ENCODE data around the gene CYP4B1. TPM values are rescaled to one million over a fixed set of nuclear protein-coding genes. Genes with fewer than 3 reads are reported as not detected.

CYP4B1 gene
- total RNA-seq, 1 donor from 2014 or later: not detected

- Mint-ChIP-seq H3K27me3 (peaks cover 9% of the 10 kb centered on the region), H3K4me3 (no peak overlapping the region), H3K9me3 (no peaks in the 10 kb centered on the region), H3K36me3 (ENCODE audit: low read depth) (no peaks in the 10 kb centered on the region), H3K27ac (no peak overlapping the region), H3K4me1 (no peaks in the 10 kb centered on the region)
- CTCF ChIA-PET: no interaction called here
- POLR2A ChIA-PET: no interaction called here
- ATAC-seq (ENCODE audit: low read depth): no peak
- DNase-seq: no peak
- TF ChIP-seq, protein P1, sequence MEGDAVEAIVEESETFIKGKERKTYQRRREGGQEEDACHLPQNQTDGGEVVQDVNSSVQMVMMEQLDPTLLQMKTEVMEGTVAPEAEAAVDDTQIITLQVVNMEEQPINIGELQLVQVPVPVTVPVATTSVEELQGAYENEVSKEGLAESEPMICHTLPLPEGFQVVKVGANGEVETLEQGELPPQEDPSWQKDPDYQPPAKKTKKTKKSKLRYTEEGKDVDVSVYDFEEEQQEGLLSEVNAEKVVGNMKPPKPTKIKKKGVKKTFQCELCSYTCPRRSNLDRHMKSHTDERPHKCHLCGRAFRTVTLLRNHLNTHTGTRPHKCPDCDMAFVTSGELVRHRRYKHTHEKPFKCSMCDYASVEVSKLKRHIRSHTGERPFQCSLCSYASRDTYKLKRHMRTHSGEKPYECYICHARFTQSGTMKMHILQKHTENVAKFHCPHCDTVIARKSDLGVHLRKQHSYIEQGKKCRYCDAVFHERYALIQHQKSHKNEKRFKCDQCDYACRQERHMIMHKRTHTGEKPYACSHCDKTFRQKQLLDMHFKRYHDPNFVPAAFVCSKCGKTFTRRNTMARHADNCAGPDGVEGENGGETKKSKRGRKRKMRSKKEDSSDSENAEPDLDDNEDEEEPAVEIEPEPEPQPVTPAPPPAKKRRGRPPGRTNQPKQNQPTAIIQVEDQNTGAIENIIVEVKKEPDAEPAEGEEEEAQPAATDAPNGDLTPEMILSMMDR (IDR thresholded peaks at IDR 0.05): no peak
- intact Hi-C loops (cut with micrococcal nuclease): no loop called here
Observed at GRCh38 chr1:46797696-46798470, 963 bp upstream of the CYP4B1 start.

DNA sequence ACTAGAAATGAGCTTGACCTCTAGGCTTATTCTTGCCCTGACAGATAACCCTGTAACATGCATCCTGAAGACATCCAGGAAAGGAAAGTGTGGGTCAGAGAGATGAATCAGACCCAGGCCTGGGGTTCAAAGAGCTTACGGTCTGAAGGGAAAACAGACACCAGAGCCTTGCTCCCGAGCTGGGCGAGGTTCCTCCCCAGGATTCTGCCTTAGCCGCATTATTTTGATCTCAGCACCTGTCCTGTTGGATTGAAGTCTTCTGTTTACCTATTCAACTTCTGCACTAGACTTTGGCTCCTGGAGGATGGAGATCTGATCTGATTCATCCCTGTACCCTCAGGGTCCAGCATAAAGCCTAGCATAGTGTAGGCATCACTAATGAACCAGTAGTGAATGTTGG lies 1.9 kb downstream of the CYP4B1 start:
- H3K36me3 Mint-ChIP-seq (ENCODE audit: low read depth): no peaks in the 10 kb centered on the region
- peaks cover 9% of the 10 kb centered on the region for H3K27me3 Mint-ChIP-seq
- H3K27ac Mint-ChIP-seq: no peak overlapping the region
- ChIA-PET CTCF (no interaction called here), POLR2A (no interaction called here)
- intact Hi-C loops (cut with micrococcal nuclease): no loop called here
- no peak overlapping the region for H3K4me3 Mint-ChIP-seq
- ATAC-seq (ENCODE audit: low read depth) (no peak), DNase-seq (no peak)
- TF ChIP-seq, protein P1 (IDR thresholded peaks at IDR 0.05): no peak
- no peaks in the 10 kb centered on the region for H3K4me1 Mint-ChIP-seq
- no peaks in the 10 kb centered on the region for H3K9me3 Mint-ChIP-seq

DNA sequence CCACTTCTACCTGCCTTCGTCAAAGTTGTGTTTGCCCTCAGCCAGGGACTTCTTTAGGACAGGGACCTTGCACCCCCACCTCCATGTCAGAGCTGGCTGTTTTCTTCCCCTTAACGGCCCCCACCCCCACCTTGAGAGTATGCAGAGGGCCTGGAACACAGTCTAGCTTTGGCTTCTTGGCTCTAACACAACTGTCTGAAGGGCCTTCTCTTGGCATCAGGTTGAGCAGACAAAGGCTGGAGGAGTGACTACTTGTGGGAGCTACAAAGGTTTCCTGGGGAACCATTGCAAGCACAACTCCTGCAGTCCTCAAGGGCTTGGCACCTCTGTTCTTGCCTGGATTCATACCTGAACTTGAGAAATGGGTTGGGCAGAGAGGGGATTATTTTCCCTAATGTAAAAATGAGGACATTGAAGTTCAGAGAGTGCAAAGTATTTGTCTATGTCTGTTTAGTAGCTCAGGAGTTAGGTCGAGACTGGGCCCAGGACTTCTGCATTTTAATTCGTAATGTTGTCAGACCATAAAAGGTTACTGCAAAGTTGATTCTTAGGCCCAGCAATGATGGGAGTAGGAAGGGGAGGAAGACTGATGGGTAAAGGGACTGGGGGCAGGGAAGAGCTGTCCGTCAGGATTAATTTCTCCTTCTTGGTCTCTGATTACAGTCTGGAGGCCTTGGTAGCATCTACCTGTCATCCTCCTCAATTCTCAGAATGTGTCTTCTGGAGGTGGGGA lies 2.6 kb downstream of the CYP4B1 start:
- POLR2A ChIA-PET: no interaction called here
- H3K4me3 Mint-ChIP-seq: no peak overlapping the region
- no peaks in the 10 kb centered on the region for H3K9me3 Mint-ChIP-seq
- DNase-seq (no peak), ATAC-seq (ENCODE audit: low read depth) (no peak)
- H3K36me3 Mint-ChIP-seq (ENCODE audit: low read depth): no peaks in the 10 kb centered on the region
- TF ChIP-seq, protein P1 (IDR thresholded peaks at IDR 0.05): no peak
- CTCF ChIA-PET: no interaction called here
- no peaks in the 10 kb centered on the region for H3K4me1 Mint-ChIP-seq
- H3K27me3 Mint-ChIP-seq: peaks cover 6% of the 10 kb centered on the region
- intact Hi-C loops (cut with micrococcal nuclease): no loop called here
- H3K27ac Mint-ChIP-seq: no peak overlapping the region

GRCh38 chr1:46802081-46802480 lies 3.2 kb downstream of the CYP4B1 start:
- H3K9me3 Mint-ChIP-seq: no peaks in the 10 kb centered on the region
- no peak for ATAC-seq (ENCODE audit: low read depth)
- ChIA-PET CTCF (no interaction called here), POLR2A (no interaction called here)
- H3K27me3 Mint-ChIP-seq: peaks cover 3% of the 10 kb centered on the region
- TF ChIP-seq, protein P1 (IDR thresholded peaks at IDR 0.05): no peak
- no peaks in the 10 kb centered on the region for H3K4me1 Mint-ChIP-seq
- no peak for DNase-seq
- H3K4me3 Mint-ChIP-seq: no peak overlapping the region
- no peak overlapping the region for H3K27ac Mint-ChIP-seq
- no peaks in the 10 kb centered on the region for H3K36me3 Mint-ChIP-seq (ENCODE audit: low read depth)
- intact Hi-C loops (cut with micrococcal nuclease): no loop called here

- H3K4me3 Mint-ChIP-seq: no peak overlapping the region
- H3K4me1 Mint-ChIP-seq: no peaks in the 10 kb centered on the region
- ChIA-PET POLR2A (no interaction called here), CTCF (no interaction called here)
- H3K36me3 Mint-ChIP-seq (ENCODE audit: low read depth): no peaks in the 10 kb centered on the region
- DNase-seq (no peak), ATAC-seq (ENCODE audit: low read depth) (no peak)
- peaks cover 8% of the 10 kb centered on the region for H3K27me3 Mint-ChIP-seq
- intact Hi-C loops (cut with micrococcal nuclease): no loop called here
- no peak overlapping the region for H3K27ac Mint-ChIP-seq
- TF ChIP-seq, protein P1 (IDR thresholded peaks at IDR 0.05): no peak
- H3K9me3 Mint-ChIP-seq: no peaks in the 10 kb centered on the region
Observed at GRCh38 chr1:46802901-46803574, 4.2 kb downstream of the CYP4B1 start.

Measured in activated B cell treated with CpG ODN at 0.5 μM for 24 hours (primary cell).